ENCODE measurements around the gene RUFY1.

- TF ChIP-seq CTCF (IDR thresholded peaks at IDR 0.05; ENCODE audit: poor library complexity) (no peak), EZH2 (IDR thresholded peaks at IDR 0.05; ENCODE audit: borderline replicate concordance) (no peak), EZH2phosphoT487 (IDR thresholded peaks at IDR 0.05; ENCODE audit: low read depth, severe bottlenecking, unreplicated experiment) (no peak)
These were observed 22.0 kb downstream of the RUFY1 start for GRCh38 chr5:179572386-179572785.

All from hepatocyte (in vitro differentiated cells).